GM19372 (cell line): Measurements from ENCODE around the gene PCDHGB4.
"Not testable (repeated sequence)": the region's sequence is repeated elsewhere in the genome, so short reads cannot be mapped to it uniquely, and the experiment has no call there.

Experiments used
- ATAC-seq: cut with Tn5 transposase; IDR thresholded peaks from one replicate; pipeline ENCODE4 v1.9.1; 2021; ENCODE audit warnings: mild to moderate bottlenecking, low read depth, moderate library complexity; ENCODE audit not compliant: unreplicated experiment

The PCDHGB4 gene

GRCh38 chr5:141422742-141423291 lies 35.3 kb downstream of the PCDHGB4 start:
- ATAC-seq, result no peak

- ATAC-seq, result no peak
Measured at GRCh38 chr5:141427783-141428426, 40.4 kb downstream of the PCDHGB4 start.

- ATAC-seq, result peak; percentile 89
Measured at GRCh38 chr5:141430332-141431113, 43.0 kb downstream of the PCDHGB4 start, which contains the start of gene PCDHGA12. Gene PCDHGA12 (plus strand): TSS chr5:141430507. CDS start chr5:141430760, 253 bp downstream.

- ATAC-seq, result no peak
Measured at GRCh38 chr5:141431286-141431685, 43.8 kb downstream of the PCDHGB4 start.

- ATAC-seq, result not testable (repeated sequence)
Measured at GRCh38 chr5:141432308-141432707, 44.8 kb downstream of the PCDHGB4 start.

- ATAC-seq, result not testable (repeated sequence)
Measured at GRCh38 chr5:141432726-141433125, 45.2 kb downstream of the PCDHGB4 start.

- no peak for ATAC-seq
Measured at GRCh38 chr5:141434006-141434405, 46.5 kb downstream of the PCDHGB4 start.

- ATAC-seq, result no peak
Measured at GRCh38 chr5:141437221-141437620, 49.7 kb downstream of the PCDHGB4 start.

- no peak for ATAC-seq
Measured at GRCh38 chr5:141439411-141440141, 52.1 kb downstream of the PCDHGB4 start.
